HepG2 (cell line): ENCODE results near the gene ACOT8. TPM values are rescaled to one million over a fixed set of nuclear protein-coding genes. Genes with fewer than 3 reads are reported as not detected.

Experiments used
- AGO2 ChIP-seq: fragments of 200-400 bp; formaldehyde crosslinking; optimal IDR thresholded peaks from 2 replicates; pipeline ENCODE3; 2017; ENCODE audit warnings: mild to moderate bottlenecking, low read depth, low read length, moderate library complexity
- ARID2 ChIP-seq: sonication (generic); formaldehyde crosslinking; IDR thresholded peaks from 2 replicates; pipeline ENCODE4 v1.8.1; 2022; ENCODE audit warnings: mild to moderate bottlenecking, missing genetic modification reagents, borderline replicate concordance
- BHLHE40 ChIP-seq: IDR thresholded peaks from 2 replicates; pipeline ENCODE4 v1.6.1; 2011; ENCODE audit warnings: low read length, improper control_type of control experiment
- DR1 ChIP-seq: sonication (generic); formaldehyde crosslinking; IDR thresholded peaks from 2 replicates; pipeline ENCODE4 v1.8.0; 2021; ENCODE audit warnings: mild to moderate bottlenecking, missing genetic modification reagents, inconsistent platforms
- FOXC1 ChIP-seq: sonication (generic); formaldehyde crosslinking; IDR thresholded peaks from 2 replicates; pipeline ENCODE4 v1.8.0; 2022; ENCODE audit warnings: mild to moderate bottlenecking, missing genetic modification reagents, borderline replicate concordance
- FOXP1 ChIP-seq, 2 experiments: fragments of 450-650 bp in 1 of 2; IDR thresholded peaks; 2 replicates each; pipeline ENCODE4 v1.6.1; 2017 to 2018; ENCODE audit warnings: antibody characterized with exemption in 1 of 2
- GZF1 ChIP-seq: sonication (generic); formaldehyde crosslinking; IDR thresholded peaks from 2 replicates; pipeline ENCODE4 v1.5.1; 2020; ENCODE audit warnings: mild to moderate bottlenecking, missing genetic modification reagents
- HMG20B ChIP-seq: conservative IDR thresholded peaks from 2 replicates; pipeline ENCODE4 v1.6.1; 2016; ENCODE audit warnings: missing genetic modification reagents, missing compliant biosample characterization
- IKZF4 ChIP-seq: sonication (generic); formaldehyde crosslinking; IDR thresholded peaks from 2 replicates; pipeline ENCODE4 v1.5.1; 2020; ENCODE audit warnings: borderline replicate concordance, mild to moderate bottlenecking, low read depth, missing genetic modification reagents; ENCODE audit errors: not compliant biosample characterization
- MAZ ChIP-seq, 2 experiments: sonication (generic) in 1 of 2; formaldehyde crosslinking in 1 of 2; IDR thresholded peaks; 2 replicates each; pipeline versions ENCODE4 v1.5.0 to v1.6.1; 2012 to 2020; ENCODE audit warnings: low read depth in 2 of 2, mild to moderate bottlenecking in 2 of 2, borderline replicate concordance in 1 of 2, improper control_type of control experiment in 1 of 2, low read length in 1 of 2, missing genetic modification reagents in 1 of 2, moderate library complexity in 1 of 2
- NFYB ChIP-seq: sonication (generic); formaldehyde crosslinking; IDR thresholded peaks from 2 replicates; pipeline ENCODE4 v1.4.0; 2020; ENCODE audit warnings: missing genetic modification reagents
- PHF8 ChIP-seq: sonication (generic); formaldehyde crosslinking; IDR thresholded peaks from 2 replicates; pipeline ENCODE4 v1.5.0; 2020; ENCODE audit warnings: missing genetic modification reagents
- REPIN1 ChIP-seq: sonication (generic); formaldehyde crosslinking; IDR thresholded peaks from 2 replicates; pipeline ENCODE4 v1.8.0; 2022; ENCODE audit warnings: missing genetic modification reagents, low read depth, mild to moderate bottlenecking, borderline replicate concordance
- REXO4 ChIP-seq: sonication (generic); formaldehyde crosslinking; IDR thresholded peaks from 2 replicates; pipeline ENCODE4 v1.8.0; 2022; ENCODE audit warnings: missing genetic modification reagents, mild to moderate bottlenecking, borderline replicate concordance
- SIN3A ChIP-seq: IDR thresholded peaks from 2 replicates; pipeline ENCODE4 v1.6.1; 2011; ENCODE audit warnings: low read depth, mild to moderate bottlenecking, control low read depth, low read length, borderline replicate concordance
- SRSF4 ChIP-seq: fragments of 200-400 bp; formaldehyde crosslinking; IDR thresholded peaks from one replicate; pipeline ENCODE4 v1.6.1; 2018; ENCODE audit warnings: mild to moderate bottlenecking, low read depth, low read length, moderate library complexity; ENCODE audit not compliant: poor library complexity, severe bottlenecking
- XRCC5 ChIP-seq: fragments of 200-400 bp; formaldehyde crosslinking; optimal IDR thresholded peaks from 2 replicates; pipeline ENCODE3; 2017; ENCODE audit warnings: mild to moderate bottlenecking, low read length
- ZFAT ChIP-seq: sonication (generic); formaldehyde crosslinking; conservative IDR thresholded peaks from 2 replicates; pipeline ENCODE4 v1.8.1; 2023; ENCODE audit warnings: missing genetic modification reagents, inconsistent platforms
- ZNF253 ChIP-seq: sonication (generic); formaldehyde crosslinking; IDR thresholded peaks from 2 replicates; pipeline ENCODE4 v1.8.0; 2022; ENCODE audit warnings: mild to moderate bottlenecking, missing genetic modification reagents, borderline replicate concordance
- ZNF3 ChIP-seq: IDR thresholded peaks from 2 replicates; pipeline ENCODE4 v1.7.0; 2017; ENCODE audit warnings: inconsistent platforms
- ZNF543 ChIP-seq: sonication (generic); formaldehyde crosslinking; IDR thresholded peaks from 2 replicates; pipeline ENCODE4 v1.4.0; 2020; ENCODE audit warnings: mild to moderate bottlenecking, missing genetic modification reagents
- ZNF703 ChIP-seq: sonication (generic); formaldehyde crosslinking; IDR thresholded peaks from 2 replicates; pipeline ENCODE4 v1.5.1; 2020; ENCODE audit warnings: missing genetic modification reagents, mild to moderate bottlenecking, moderate library complexity, borderline replicate concordance
- polyA plus RNA-seq, 8 experiments: library from polyadenylated mRNA; depleted of rRNA in 3 of 8; stranded (reverse) in 7 of 8; unstranded in 1 of 8; fragments of >200 nt; fragmentation: Illumina TruSeq in 4 of 8; extraction: Trizol in 4 of 8; gene quantifications; 2 replicates each; pipeline versions ENCODE4 v1.2.1 to v1.2.3, GENCODE V29; 2011 to 2016; ENCODE audit warnings: low read depth in 4 of 8, missing spikeins in 1 of 8, mixed read lengths in 1 of 8; ENCODE audit not compliant: insufficient read depth in 1 of 8
- total RNA-seq, 5 experiments: library from RNA; depleted of rRNA; stranded (reverse); fragments of >200 nt; fragmentation: Illumina TruSeq; extraction: Trizol; gene quantifications; 2 replicates each; pipeline ENCODE4 v1.2.3, GENCODE V29; 2016; ENCODE audit warnings: low read depth in 1 of 5
- TF ChIP-seq, protein P1 (sequence below): sonication (generic); formaldehyde crosslinking; IDR thresholded peaks from 2 replicates; pipeline ENCODE4 v1.8.1; 2023; ENCODE audit warnings: mild to moderate bottlenecking, missing genetic modification reagents, borderline replicate concordance
- TF ChIP-seq, protein P2 (sequence below): sonication (generic); formaldehyde crosslinking; IDR thresholded peaks from 2 replicates; pipeline ENCODE4 v1.5.0; 2020; ENCODE audit warnings: missing genetic modification reagents
- TF ChIP-seq, protein P3 (sequence below): sonication (generic); formaldehyde crosslinking; IDR thresholded peaks from 2 replicates; pipeline ENCODE4 v1.5.0; 2020; ENCODE audit warnings: missing genetic modification reagents

Gene ACOT8
- total and polyA plus RNA-seq, 2 of the 13 experiments (the other 11 are each of a cell fraction or from before 2014, with no cell fraction given) = 31.4 to 45.5 TPM

DNA sequence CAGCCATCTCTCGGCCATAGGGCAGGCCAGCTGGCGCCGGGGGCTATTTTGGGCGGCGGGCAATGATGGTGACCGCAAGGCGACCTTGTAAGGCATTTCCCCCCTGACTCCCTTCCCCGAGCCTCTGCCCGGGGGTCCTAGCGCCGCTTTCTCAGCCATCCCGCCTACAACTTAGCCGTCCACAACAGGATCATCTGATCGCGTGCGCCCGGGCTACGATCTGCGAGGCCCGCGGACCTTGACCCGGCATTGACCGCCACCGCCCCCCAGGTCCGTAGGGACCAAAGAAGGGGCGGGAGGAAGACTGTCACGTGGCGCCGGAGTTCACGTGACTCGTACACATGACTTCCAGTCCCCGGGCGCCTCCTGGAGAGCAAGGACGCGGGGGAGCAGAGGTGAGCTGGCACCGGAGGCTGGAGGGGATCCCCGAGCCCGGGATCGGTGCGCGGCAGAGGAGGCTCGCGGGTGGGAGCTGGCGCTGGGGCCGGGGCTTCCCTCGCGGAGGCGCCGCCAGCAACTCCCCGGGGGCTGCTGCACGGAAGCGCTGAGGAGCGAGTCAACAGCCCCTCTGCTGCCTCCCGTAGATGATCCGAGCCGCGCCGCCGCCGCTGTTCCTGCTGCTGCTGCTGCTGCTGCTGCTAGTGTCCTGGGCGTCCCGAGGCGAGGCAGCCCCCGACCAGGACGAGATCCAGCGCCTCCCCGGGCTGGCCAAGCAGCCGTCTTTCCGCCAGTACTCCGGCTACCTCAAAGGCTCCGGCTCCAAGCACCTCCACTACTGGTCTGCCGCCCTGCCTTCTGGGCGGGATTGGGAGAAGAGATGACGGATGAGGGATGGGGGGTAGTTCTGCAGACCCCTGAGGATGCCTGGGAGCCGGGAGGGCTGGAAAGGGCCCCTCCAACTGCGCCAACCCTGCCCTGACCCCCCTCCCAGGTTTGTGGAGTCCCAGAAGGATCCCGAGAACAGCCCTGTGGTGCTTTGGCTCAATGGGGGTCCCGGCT lies 34.1 kb upstream of the ACOT8 start, which contains the start of the genes CTSA and NEURL2 (continued):
- no peak for TF ChIP-seq FOXP1 (IDR thresholded peaks at IDR 0.05)
- TF ChIP-seq FOXP1 (CRISPR knock-in tag; IDR thresholded peaks at IDR 0.05) = peak; percentile 71; the same call in 1 of the 2 replicates
- TF ChIP-seq IKZF4 (CRISPR knock-in tag) = peak; percentile 99
- TF ChIP-seq, protein P1, sequence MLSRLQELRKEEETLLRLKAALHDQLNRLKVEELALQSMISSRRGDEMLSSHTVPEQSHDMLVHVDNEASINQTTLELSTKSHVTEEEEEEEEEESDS = peak; percentile 98
- TF ChIP-seq, protein P2, sequence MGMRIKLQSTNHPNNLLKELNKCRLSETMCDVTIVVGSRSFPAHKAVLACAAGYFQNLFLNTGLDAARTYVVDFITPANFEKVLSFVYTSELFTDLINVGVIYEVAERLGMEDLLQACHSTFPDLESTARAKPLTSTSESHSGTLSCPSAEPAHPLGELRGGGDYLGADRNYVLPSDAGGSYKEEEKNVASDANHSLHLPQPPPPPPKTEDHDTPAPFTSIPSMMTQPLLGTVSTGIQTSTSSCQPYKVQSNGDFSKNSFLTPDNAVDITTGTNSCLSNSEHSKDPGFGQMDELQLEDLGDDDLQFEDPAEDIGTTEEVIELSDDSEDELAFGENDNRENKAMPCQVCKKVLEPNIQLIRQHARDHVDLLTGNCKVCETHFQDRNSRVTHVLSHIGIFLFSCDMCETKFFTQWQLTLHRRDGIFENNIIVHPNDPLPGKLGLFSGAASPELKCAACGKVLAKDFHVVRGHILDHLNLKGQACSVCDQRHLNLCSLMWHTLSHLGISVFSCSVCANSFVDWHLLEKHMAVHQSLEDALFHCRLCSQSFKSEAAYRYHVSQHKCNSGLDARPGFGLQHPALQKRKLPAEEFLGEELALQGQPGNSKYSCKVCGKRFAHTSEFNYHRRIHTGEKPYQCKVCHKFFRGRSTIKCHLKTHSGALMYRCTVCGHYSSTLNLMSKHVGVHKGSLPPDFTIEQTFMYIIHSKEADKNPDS (CRISPR knock-in tag) = peak; percentile 96
- TF ChIP-seq HMG20B = peak; percentile 94
- TF ChIP-seq FOXC1 (CRISPR knock-in tag) = peak; percentile 97
- peak; percentile 13 for TF ChIP-seq AGO2
- peak; percentile 98 for TF ChIP-seq BHLHE40
- peak; percentile 99 for TF ChIP-seq ZNF543
- peak; percentile 93 for TF ChIP-seq ZNF703 (CRISPR knock-in tag)
- TF ChIP-seq, protein P3, sequence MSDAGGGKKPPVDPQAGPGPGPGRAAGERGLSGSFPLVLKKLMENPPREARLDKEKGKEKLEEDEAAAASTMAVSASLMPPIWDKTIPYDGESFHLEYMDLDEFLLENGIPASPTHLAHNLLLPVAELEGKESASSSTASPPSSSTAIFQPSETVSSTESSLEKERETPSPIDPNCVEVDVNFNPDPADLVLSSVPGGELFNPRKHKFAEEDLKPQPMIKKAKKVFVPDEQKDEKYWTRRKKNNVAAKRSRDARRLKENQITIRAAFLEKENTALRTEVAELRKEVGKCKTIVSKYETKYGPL (CRISPR knock-in tag) = peak; percentile 88; the same call in 1 of the 2 replicates
- TF ChIP-seq XRCC5 = peak; percentile 95
- peak; percentile 94 for TF ChIP-seq ZNF253
- peak; percentile 100 for TF ChIP-seq SIN3A
- peak; percentile 100 for TF ChIP-seq REPIN1 (CRISPR knock-in tag)
- peak; percentile 91 for TF ChIP-seq PHF8 (CRISPR knock-in tag)
- no peak for TF ChIP-seq SRSF4
- TF ChIP-seq NFYB (CRISPR knock-in tag) = peak; percentile 52; the same call in 1 of the 2 replicates
- no peak for TF ChIP-seq ZNF3
- TF ChIP-seq ARID2 (CRISPR knock-in tag) = peak; percentile 94
- peak; percentile 52; the same call in 1 of the 2 replicates for TF ChIP-seq REXO4 (CRISPR knock-in tag)
- TF ChIP-seq MAZ (IDR thresholded peaks at IDR 0.05; ENCODE audit: borderline replicate concordance, low read depth, low read length) = peak; percentile 80
- peak; percentile 100 for TF ChIP-seq MAZ (CRISPR knock-in tag; IDR thresholded peaks at IDR 0.05; ENCODE audit: low read depth)
- TF ChIP-seq DR1 (CRISPR knock-in tag) = peak; percentile 98
- peak; percentile 82 for TF ChIP-seq ZFAT (CRISPR knock-in tag)
- TF ChIP-seq GZF1 (CRISPR knock-in tag) = peak; percentile 96
